ENCODE results near the gene RADIL.
A peak's percentile ranks its signal among the peaks of the same experiment; 100 is the strongest.

Gene RADIL

GRCh38 chr7:4884164-4884563 lies 648 bp upstream of the RADIL start:
- H3K36me3 ChIP-seq (ENCODE audit: control insufficient read depth, insufficient read depth, low read length): no peaks in the 10 kb centered on the region
- H3K4me3 ChIP-seq (ENCODE audit: insufficient read depth, low read depth, low read length, poor library complexity, severe bottlenecking): no peak overlapping the region
- DNase-seq: no peak
- H3K27me3 ChIP-seq (replicated peaks; ENCODE audit: control insufficient read depth, insufficient read depth, low read length, poor library complexity, severe bottlenecking): peaks cover 10% of the 10 kb centered on the region
- H3K27ac ChIP-seq (ENCODE audit: insufficient read depth, low read length, poor library complexity, severe bottlenecking): no peak overlapping the region
- H3K9me3 ChIP-seq (ENCODE audit: control insufficient read depth, low read length): no peaks in the 10 kb centered on the region
- H3K4me1 ChIP-seq (ENCODE audit: control insufficient read depth, insufficient read depth, low read length, poor library complexity, severe bottlenecking): peaks cover 12% of the 10 kb centered on the region

- Histone ChIP-seq H3K9me3 (ENCODE audit: control insufficient read depth, low read length) (no peaks in the 10 kb centered on the region), H3K4me3 (ENCODE audit: insufficient read depth, low read depth, low read length, poor library complexity, severe bottlenecking) (peak overlapping the region; percentile 45), H3K27me3 (replicated peaks; ENCODE audit: control insufficient read depth, insufficient read depth, low read length, poor library complexity, severe bottlenecking) (peaks cover 10% of the 10 kb centered on the region), H3K36me3 (ENCODE audit: control insufficient read depth, insufficient read depth, low read length) (no peaks in the 10 kb centered on the region), H3K27ac (ENCODE audit: insufficient read depth, low read length, poor library complexity, severe bottlenecking) (no peak overlapping the region), H3K4me1 (ENCODE audit: control insufficient read depth, insufficient read depth, low read length, poor library complexity, severe bottlenecking) (peaks cover 12% of the 10 kb centered on the region)
- no peak for DNase-seq
Observed at GRCh38 chr7:4883033-4883371, 514 bp downstream of the RADIL start.

GRCh38 chr7:4882169-4883032 lies 1.1 kb downstream of the RADIL start:
- DNase-seq: no peak
- Histone ChIP-seq H3K9me3 (ENCODE audit: control insufficient read depth, low read length) (no peaks in the 10 kb centered on the region), H3K36me3 (ENCODE audit: control insufficient read depth, insufficient read depth, low read length) (no peaks in the 10 kb centered on the region), H3K4me3 (ENCODE audit: insufficient read depth, low read depth, low read length, poor library complexity, severe bottlenecking) (peak overlapping the region; percentile 45), H3K27me3 (replicated peaks; ENCODE audit: control insufficient read depth, insufficient read depth, low read length, poor library complexity, severe bottlenecking) (peaks cover 10% of the 10 kb centered on the region), H3K27ac (ENCODE audit: insufficient read depth, low read length, poor library complexity, severe bottlenecking) (no peak overlapping the region), H3K4me1 (ENCODE audit: control insufficient read depth, insufficient read depth, low read length, poor library complexity, severe bottlenecking) (peaks cover 12% of the 10 kb centered on the region)

DNA sequence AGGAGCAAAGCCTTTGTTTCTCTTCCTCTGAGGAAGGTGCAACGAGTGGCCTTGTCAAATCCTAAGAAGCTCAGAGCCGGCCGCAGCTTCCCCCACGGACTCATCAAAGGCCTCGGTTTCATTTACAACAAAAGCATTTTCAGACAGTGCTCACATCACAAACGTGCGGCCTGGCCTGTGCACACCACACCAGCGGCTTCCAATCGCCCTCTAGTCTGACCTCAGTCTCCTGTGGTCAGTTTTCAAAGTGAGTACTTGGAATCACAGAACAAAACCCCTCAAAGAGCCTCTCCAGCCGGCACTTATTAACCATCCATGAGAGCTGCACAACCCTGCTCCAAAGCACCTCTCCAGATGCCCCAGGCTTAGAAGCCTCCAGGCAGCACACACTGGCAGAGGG lies 3.3 kb downstream of the RADIL start:
- no peak for DNase-seq
- no peaks in the 10 kb centered on the region for H3K36me3 ChIP-seq (ENCODE audit: control insufficient read depth, insufficient read depth, low read length)
- H3K27ac ChIP-seq (ENCODE audit: insufficient read depth, low read length, poor library complexity, severe bottlenecking): no peak overlapping the region
- H3K4me1 ChIP-seq (ENCODE audit: control insufficient read depth, insufficient read depth, low read length, poor library complexity, severe bottlenecking): peaks cover 12% of the 10 kb centered on the region
- H3K4me3 ChIP-seq (ENCODE audit: insufficient read depth, low read depth, low read length, poor library complexity, severe bottlenecking): no peak overlapping the region
- H3K27me3 ChIP-seq (replicated peaks; ENCODE audit: control insufficient read depth, insufficient read depth, low read length, poor library complexity, severe bottlenecking): peaks cover 10% of the 10 kb centered on the region
- H3K9me3 ChIP-seq (ENCODE audit: control insufficient read depth, low read length): no peaks in the 10 kb centered on the region

- H3K27me3 ChIP-seq (replicated peaks; ENCODE audit: control insufficient read depth, insufficient read depth, low read length, poor library complexity, severe bottlenecking): peaks cover 10% of the 10 kb centered on the region
- peaks cover 12% of the 10 kb centered on the region for H3K4me1 ChIP-seq (ENCODE audit: control insufficient read depth, insufficient read depth, low read length, poor library complexity, severe bottlenecking)
- no peak for DNase-seq
- no peaks in the 10 kb centered on the region for H3K9me3 ChIP-seq (ENCODE audit: control insufficient read depth, low read length)
- no peak overlapping the region for H3K27ac ChIP-seq (ENCODE audit: insufficient read depth, low read length, poor library complexity, severe bottlenecking)
- no peaks in the 10 kb centered on the region for H3K36me3 ChIP-seq (ENCODE audit: control insufficient read depth, insufficient read depth, low read length)
- no peak overlapping the region for H3K4me3 ChIP-seq (ENCODE audit: insufficient read depth, low read depth, low read length, poor library complexity, severe bottlenecking)
Observed at GRCh38 chr7:4879396-4880081, 4.0 kb downstream of the RADIL start.

DNA sequence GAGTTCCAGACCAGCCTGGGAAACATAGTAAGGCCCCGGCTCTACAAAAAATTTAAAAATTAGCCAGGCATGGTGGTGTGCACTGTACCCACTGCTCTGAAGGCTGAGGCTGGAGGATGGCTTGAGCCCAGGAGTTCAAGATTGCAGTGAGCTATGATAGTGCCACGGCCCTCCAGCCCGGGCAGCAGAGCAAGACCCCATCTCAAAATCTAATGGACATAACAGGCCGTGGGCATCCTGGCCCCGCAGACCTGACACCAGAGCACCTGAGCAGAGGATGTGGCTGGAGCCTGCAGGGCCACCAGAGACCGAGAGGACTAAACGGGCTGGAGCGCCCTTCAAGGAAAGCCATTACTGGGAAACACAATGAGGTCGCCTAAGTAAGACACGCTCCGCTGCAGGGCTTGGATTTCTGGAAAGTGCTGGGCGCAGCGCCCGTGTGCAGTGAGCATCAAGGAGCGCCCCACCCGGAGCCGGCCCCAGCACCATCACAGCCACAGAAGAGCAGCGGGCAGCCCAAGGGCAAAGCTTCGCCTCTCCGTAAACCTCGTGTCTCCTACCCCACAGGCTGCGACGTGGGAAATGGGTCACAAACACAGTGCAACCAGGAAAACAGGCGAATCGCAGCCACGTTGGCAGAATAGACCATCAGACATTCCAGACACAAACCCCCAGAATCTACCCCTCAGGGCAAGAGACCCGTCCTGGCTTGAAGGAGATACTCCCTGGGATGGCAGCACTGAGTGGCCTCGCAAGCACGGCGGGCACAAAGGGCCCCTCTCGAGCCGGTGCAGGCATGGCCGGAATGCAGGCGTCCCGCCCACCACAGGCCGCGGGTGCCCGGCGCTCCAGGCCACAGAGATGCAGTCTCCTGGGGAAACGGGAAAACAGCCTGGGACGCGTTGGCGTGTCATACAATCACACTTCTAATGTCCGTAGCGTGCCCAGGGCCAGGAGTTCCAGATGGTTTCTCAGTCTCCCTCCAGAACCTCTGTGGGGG lies 4.9 kb downstream of the RADIL start:
- H3K36me3 ChIP-seq (ENCODE audit: control insufficient read depth, insufficient read depth, low read length): no peaks in the 10 kb centered on the region
- no peak overlapping the region for H3K4me3 ChIP-seq (ENCODE audit: insufficient read depth, low read depth, low read length, poor library complexity, severe bottlenecking)
- peaks cover 12% of the 10 kb centered on the region for H3K4me1 ChIP-seq (ENCODE audit: control insufficient read depth, insufficient read depth, low read length, poor library complexity, severe bottlenecking)
- DNase-seq: no peak
- no peak overlapping the region for H3K27ac ChIP-seq (ENCODE audit: insufficient read depth, low read length, poor library complexity, severe bottlenecking)
- no peaks in the 10 kb centered on the region for H3K9me3 ChIP-seq (ENCODE audit: control insufficient read depth, low read length)
- peaks cover 10% of the 10 kb centered on the region for H3K27me3 ChIP-seq (replicated peaks; ENCODE audit: control insufficient read depth, insufficient read depth, low read length, poor library complexity, severe bottlenecking)

- Histone ChIP-seq H3K27ac (ENCODE audit: insufficient read depth, low read length, poor library complexity, severe bottlenecking) (no peak overlapping the region), H3K27me3 (replicated peaks; ENCODE audit: control insufficient read depth, insufficient read depth, low read length, poor library complexity, severe bottlenecking) (no peaks in the 10 kb centered on the region), H3K9me3 (ENCODE audit: control insufficient read depth, low read length) (no peaks in the 10 kb centered on the region), H3K4me3 (ENCODE audit: insufficient read depth, low read depth, low read length, poor library complexity, severe bottlenecking) (no peak overlapping the region), H3K36me3 (ENCODE audit: control insufficient read depth, insufficient read depth, low read length) (no peaks in the 10 kb centered on the region), H3K4me1 (ENCODE audit: control insufficient read depth, insufficient read depth, low read length, poor library complexity, severe bottlenecking) (no peaks in the 10 kb centered on the region)
- no peak for DNase-seq
Observed at GRCh38 chr7:4876586-4876985, 6.9 kb downstream of the RADIL start.

GRCh38 chr7:4875391-4875790 lies 8.1 kb downstream of the RADIL start:
- no peaks in the 10 kb centered on the region for H3K27me3 ChIP-seq (replicated peaks; ENCODE audit: control insufficient read depth, insufficient read depth, low read length, poor library complexity, severe bottlenecking)
- H3K4me1 ChIP-seq (ENCODE audit: control insufficient read depth, insufficient read depth, low read length, poor library complexity, severe bottlenecking): no peaks in the 10 kb centered on the region
- no peak overlapping the region for H3K4me3 ChIP-seq (ENCODE audit: insufficient read depth, low read depth, low read length, poor library complexity, severe bottlenecking)
- no peaks in the 10 kb centered on the region for H3K9me3 ChIP-seq (ENCODE audit: control insufficient read depth, low read length)
- H3K36me3 ChIP-seq (ENCODE audit: control insufficient read depth, insufficient read depth, low read length): no peaks in the 10 kb centered on the region
- no peak overlapping the region for H3K27ac ChIP-seq (ENCODE audit: insufficient read depth, low read length, poor library complexity, severe bottlenecking)
- no peak for DNase-seq

- Histone ChIP-seq H3K27ac (ENCODE audit: insufficient read depth, low read length, poor library complexity, severe bottlenecking) (no peak overlapping the region), H3K4me1 (ENCODE audit: control insufficient read depth, insufficient read depth, low read length, poor library complexity, severe bottlenecking) (no peaks in the 10 kb centered on the region), H3K27me3 (replicated peaks; ENCODE audit: control insufficient read depth, insufficient read depth, low read length, poor library complexity, severe bottlenecking) (no peaks in the 10 kb centered on the region), H3K36me3 (ENCODE audit: control insufficient read depth, insufficient read depth, low read length) (no peaks in the 10 kb centered on the region), H3K4me3 (ENCODE audit: insufficient read depth, low read depth, low read length, poor library complexity, severe bottlenecking) (no peak overlapping the region), H3K9me3 (ENCODE audit: control insufficient read depth, low read length) (no peaks in the 10 kb centered on the region)
- no peak for DNase-seq
Observed at GRCh38 chr7:4873071-4873944, 10.2 kb downstream of the RADIL start.
